GM03348 (cell line): Measurements from ENCODE around the gene KLHL36.
A peak's percentile ranks its signal among the peaks of the same experiment; 100 is the strongest.
"Not testable (repeated sequence)": the region's sequence is repeated elsewhere in the genome, so short reads cannot be mapped to it uniquely, and the experiment has no call there.

Experiments
- DNase-seq: peaks from one replicate; pipeline ENCODE4 v3.0.0; 2012; ENCODE audit warnings: low spot score

Gene KLHL36

GRCh38 chr16:84672276-84673202 lies 24.2 kb downstream of the KLHL36 start:
- peak; percentile 90 for DNase-seq

- DNase-seq: no peak
Measured at GRCh38 chr16:84673203-84673535, 24.9 kb downstream of the KLHL36 start.

- no peak for DNase-seq
Measured at GRCh38 chr16:84673561-84673960, 25.2 kb downstream of the KLHL36 start.

GRCh38 chr16:84675423-84675822 lies 27.1 kb downstream of the KLHL36 start:
- no peak for DNase-seq

GRCh38 chr16:84675884-84676283 lies 27.6 kb downstream of the KLHL36 start:
- DNase-seq: no peak

- DNase-seq: no peak
Measured at GRCh38 chr16:84677017-84677803, 28.9 kb downstream of the KLHL36 start.

- no peak for DNase-seq
Measured at GRCh38 chr16:84677849-84678248, 29.5 kb downstream of the KLHL36 start.

GRCh38 chr16:84678541-84678940 lies 30.2 kb downstream of the KLHL36 start:
- no peak for DNase-seq

- DNase-seq: no peak
Measured at GRCh38 chr16:84680165-84680842, 32.0 kb downstream of the KLHL36 start.

- DNase-seq: no peak
Measured at GRCh38 chr16:84680843-84681629, 32.7 kb downstream of the KLHL36 start.

GRCh38 chr16:84683691-84684591 lies 35.6 kb downstream of the KLHL36 start:
- no peak for DNase-seq

GRCh38 chr16:84684592-84684965 lies 36.3 kb downstream of the KLHL36 start:
- no peak for DNase-seq

- no peak for DNase-seq
Measured at GRCh38 chr16:84685210-84685609, 36.9 kb downstream of the KLHL36 start.

GRCh38 chr16:84686707-84687298 lies 38.5 kb downstream of the KLHL36 start:
- no peak for DNase-seq

GRCh38 chr16:84687715-84688114 lies 39.4 kb downstream of the KLHL36 start:
- DNase-seq: peak; percentile 83

- not testable (repeated sequence) for DNase-seq
Measured at GRCh38 chr16:84688163-84688562, 39.9 kb downstream of the KLHL36 start.

- DNase-seq: peak; percentile 75
Measured at GRCh38 chr16:84689111-84689510, 40.8 kb downstream of the KLHL36 start.

- DNase-seq: peak; percentile 27
Measured at GRCh38 chr16:84690088-84690819, 41.9 kb downstream of the KLHL36 start.

- DNase-seq: no peak
Measured at GRCh38 chr16:84692451-84693214, 44.3 kb downstream of the KLHL36 start.
